Panc1 (cell line): ENCODE data around the gene SGSH. TPM values are rescaled to one million over a fixed set of nuclear protein-coding genes. Genes with fewer than 3 reads are reported as not detected.

Experiments
- ATAC-seq: fragments of 200-7000 bp; cut with Tn5 transposase; 2 replicates; pipeline ENCODE4 v1.9.1; 2020; ENCODE audit warnings: mild to moderate bottlenecking, moderate library complexity
- BruUV-seq: library from RNA; stranded (reverse); fragments of 400-500 nt; replicated peaks from 2 replicates; lab custom pipeline; 2021; lab: Mats Ljungman, UMichigan
- CTCF ChIA-PET: fragments of 300-600 bp; sonication (Branson Sonifier 250); formaldehyde crosslinking; loops from one replicate; lab custom pipeline; 2022; ENCODE audit warnings: antibody characterized with exemption; lab: Charles Lee
- POLR2A ChIA-PET: fragments of 300-600 bp; sonication (Branson Sonifier 250); formaldehyde crosslinking; loops from one replicate; lab custom pipeline; 2022; ENCODE audit warnings: antibody characterized with exemption; lab: Charles Lee
- DNase-seq: peaks from one replicate; pipeline ENCODE4 v3.0.0-alpha.2; 2010; ENCODE audit warnings: low read depth, low spot score
- H3K27ac ChIP-seq: 2 replicates; pipeline ENCODE4 v1.5.1; 2011; ENCODE audit warnings: mild to moderate bottlenecking, low read length, inconsistent platforms
- H3K27me3 ChIP-seq: fragments of 200-500 bp; sonication (Bioruptor generic); 2 replicates; pipeline ENCODE4 v1.6.0; 2014; ENCODE audit warnings: low read length, inconsistent platforms; ENCODE audit not compliant: control insufficient read depth, insufficient read depth
- H3K36me3 ChIP-seq: fragments of 200-500 bp; sonication (Bioruptor generic); 2 replicates; pipeline ENCODE4 v1.5.1; 2014; ENCODE audit warnings: inconsistent platforms, mild to moderate bottlenecking, low read length, moderate library complexity; ENCODE audit not compliant: control insufficient read depth, insufficient read depth
- H3K4me1 ChIP-seq: 2 replicates; pipeline ENCODE4 v1.5.1; 2011; ENCODE audit warnings: inconsistent platforms, mild to moderate bottlenecking, low read length, moderate library complexity; ENCODE audit not compliant: control insufficient read depth, insufficient read depth
- H3K4me3 ChIP-seq, 2 experiments: 2 replicates each; pipeline ENCODE4 v1.5.1; 2011 to 2012; ENCODE audit warnings: low read depth in 2 of 2, low read length in 2 of 2, mild to moderate bottlenecking in 2 of 2, inconsistent platforms in 1 of 2, moderate library complexity in 1 of 2
- H3K9me3 ChIP-seq: fragments of 200-500 bp; sonication (Bioruptor generic); 2 replicates; pipeline ENCODE4 v1.5.1; 2014; ENCODE audit warnings: low read depth, mild to moderate bottlenecking, inconsistent platforms, low read length, moderate library complexity; ENCODE audit not compliant: control insufficient read depth, insufficient read depth
- CTCF ChIP-seq: fragments of 450-650 bp; IDR thresholded peaks from 2 replicates; pipeline ENCODE4 v1.5.1; 2017; ENCODE audit warnings: mild to moderate bottlenecking
- POLR2AphosphoS5 ChIP-seq: IDR thresholded peaks from 2 replicates; pipeline ENCODE4 v1.6.1; 2012; ENCODE audit warnings: mild to moderate bottlenecking, low read depth, low read length, moderate library complexity
- REST ChIP-seq, 2 experiments: IDR thresholded peaks; 2 replicates each; pipeline ENCODE4 v1.6.1; 2011 to 2012; ENCODE audit warnings: low read depth in 2 of 2, control low read depth in 1 of 2, low read length in 1 of 2, mild to moderate bottlenecking in 1 of 2, moderate library complexity in 1 of 2; ENCODE audit not compliant: insufficient read depth in 1 of 2
- SIN3A ChIP-seq: IDR thresholded peaks from 2 replicates; pipeline ENCODE4 v1.6.1; 2012; ENCODE audit warnings: low read depth, mild to moderate bottlenecking, low read length, moderate library complexity, borderline replicate concordance; ENCODE audit not compliant: insufficient read depth
- TCF7L2 ChIP-seq: IDR thresholded peaks from 2 replicates; pipeline ENCODE4 v1.6.1; 2011; ENCODE audit warnings: mild to moderate bottlenecking, low read depth, low read length, inconsistent platforms
- in situ Hi-C: cut with HindIII; loops from 2 replicates; pipeline ENCODE4 v1.10.0; 2016; ENCODE audit warnings: low sequenced_read_pairs, low pct_unique_long_range_greater_than_20kb
- intact Hi-C: fragments of 100-400 bp; cut with micrococcal nuclease; formaldehyde crosslinking; loops from one replicate; pipeline ENCODE4 v1.10.0; 2022; ENCODE audit not compliant: unreplicated experiment
- total RNA-seq: library from RNA; stranded (reverse); gene quantifications from one replicate; pipeline ENCODE4 v1.2.1, GENCODE V29; 2021; ENCODE audit not compliant: unreplicated experiment

Gene SGSH
- total RNA-seq, 1 experiment from 2014 or later = 70.2 TPM

- Histone ChIP-seq H3K9me3 (no peaks in the 10 kb centered on the region), H3K4me1 (peaks cover 7% of the 10 kb centered on the region), H3K36me3 (no peaks in the 10 kb centered on the region; the same call in 1 of the 2 replicates), H3K4me3 (no peak overlapping the region), H3K27me3 (no peaks in the 10 kb centered on the region), H3K27ac (no peak overlapping the region)
- intact Hi-C loops (no loop called here), in situ Hi-C loops (no loop called here)
- BruUV-seq = no TSS peak
- DNase-seq (no peak), ATAC-seq (no peak)
- TF ChIP-seq TCF7L2 = no peak
- no peak for TF ChIP-seq CTCF
- no peak for TF ChIP-seq POLR2AphosphoS5
- no peak for TF ChIP-seq SIN3A
- no peak for TF ChIP-seq REST (IDR thresholded peaks at IDR 0.05; ENCODE audit: insufficient read depth in 1 of 2, low read depth in 2 of 2, low read length in 1 of 2)
- ChIA-PET POLR2A (interaction anchor here (0.7 kb wide), 1 partner anchor 13 kb away, joined by 19 read pairs; no protein-coding TSS in a partner anchor), CTCF (no interaction called here)
Observed at GRCh38 chr17:80268427-80268826, 48.3 kb upstream of the SGSH start.

- H3K4me3 ChIP-seq = no peak overlapping the region
- DNase-seq (no peak), ATAC-seq (no peak)
- intact Hi-C loops (no loop called here), in situ Hi-C loops (no loop called here)
- ChIA-PET POLR2A (no interaction called here), CTCF (no interaction called here)
- peaks cover 17% of the 10 kb centered on the region for H3K4me1 ChIP-seq
- no TSS peak for BruUV-seq
- H3K36me3 ChIP-seq = no peaks in the 10 kb centered on the region; the same call in 1 of the 2 replicates
- H3K27ac ChIP-seq = no peak overlapping the region
- H3K9me3 ChIP-seq = no peaks in the 10 kb centered on the region
- TF ChIP-seq TCF7L2 (no peak), POLR2AphosphoS5 (peak; percentile 46; the same call in 1 of the 2 replicates), SIN3A (no peak), CTCF (no peak), REST (IDR thresholded peaks at IDR 0.05; ENCODE audit: insufficient read depth in 1 of 2, low read depth in 2 of 2, low read length in 1 of 2) (no peak)
- no peaks in the 10 kb centered on the region for H3K27me3 ChIP-seq
Observed at GRCh38 chr17:80267391-80267790, 47.3 kb upstream of the SGSH start.
